ENCODE measurements around the gene CA4.

DNA sequence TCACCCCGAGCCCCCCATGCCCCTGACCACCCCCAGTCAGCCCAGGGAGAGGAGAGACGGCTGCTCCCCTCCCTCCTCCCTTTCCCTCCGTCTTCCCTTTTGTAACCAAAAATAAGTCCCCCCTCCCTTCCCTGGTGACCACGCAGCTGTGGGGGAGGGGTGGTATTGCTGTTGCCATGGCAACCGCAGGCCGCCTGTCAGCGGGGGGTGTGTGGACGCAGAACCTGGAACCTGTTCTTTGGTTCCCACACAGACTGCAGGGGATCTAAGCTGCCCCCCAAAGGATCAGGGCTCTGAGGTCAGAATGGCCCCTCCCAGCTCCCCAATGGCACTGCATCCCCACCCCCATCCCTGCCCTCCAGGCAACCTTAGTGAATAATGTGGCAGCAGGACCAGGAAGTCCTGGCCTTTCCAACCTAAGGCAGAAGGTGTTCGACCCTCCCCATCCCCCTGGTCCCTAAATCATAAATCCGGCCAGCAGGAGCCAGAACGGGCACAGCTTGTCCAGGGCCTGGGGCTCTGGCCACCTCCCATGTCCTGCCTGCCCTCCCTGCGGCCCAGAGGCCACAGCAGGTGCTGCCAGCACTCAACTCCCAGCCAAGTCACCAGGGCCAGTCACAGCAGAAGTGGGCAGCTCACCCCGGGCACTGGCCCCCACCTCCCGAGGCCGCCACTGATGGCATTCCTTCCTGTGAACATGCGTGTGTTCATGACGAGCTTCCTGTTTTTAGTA is 12.0 kb downstream of the CA4 start:
- TF ChIP-seq, protein P1, sequence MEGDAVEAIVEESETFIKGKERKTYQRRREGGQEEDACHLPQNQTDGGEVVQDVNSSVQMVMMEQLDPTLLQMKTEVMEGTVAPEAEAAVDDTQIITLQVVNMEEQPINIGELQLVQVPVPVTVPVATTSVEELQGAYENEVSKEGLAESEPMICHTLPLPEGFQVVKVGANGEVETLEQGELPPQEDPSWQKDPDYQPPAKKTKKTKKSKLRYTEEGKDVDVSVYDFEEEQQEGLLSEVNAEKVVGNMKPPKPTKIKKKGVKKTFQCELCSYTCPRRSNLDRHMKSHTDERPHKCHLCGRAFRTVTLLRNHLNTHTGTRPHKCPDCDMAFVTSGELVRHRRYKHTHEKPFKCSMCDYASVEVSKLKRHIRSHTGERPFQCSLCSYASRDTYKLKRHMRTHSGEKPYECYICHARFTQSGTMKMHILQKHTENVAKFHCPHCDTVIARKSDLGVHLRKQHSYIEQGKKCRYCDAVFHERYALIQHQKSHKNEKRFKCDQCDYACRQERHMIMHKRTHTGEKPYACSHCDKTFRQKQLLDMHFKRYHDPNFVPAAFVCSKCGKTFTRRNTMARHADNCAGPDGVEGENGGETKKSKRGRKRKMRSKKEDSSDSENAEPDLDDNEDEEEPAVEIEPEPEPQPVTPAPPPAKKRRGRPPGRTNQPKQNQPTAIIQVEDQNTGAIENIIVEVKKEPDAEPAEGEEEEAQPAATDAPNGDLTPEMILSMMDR (IDR thresholded peaks at IDR 0.05; ENCODE audit: insufficient read depth, low read length, poor library complexity, severe bottlenecking) = no peak
- TF ChIP-seq EZH2phosphoT487 (conservative IDR thresholded peaks at IDR 0.05; ENCODE audit: low read length) = no peak

Data from SU-DHL-6 (cell line).